HG03469 (cell line): ENCODE data around the gene ATP6V1G1.
"Not testable (repeated sequence)": the region's sequence is repeated elsewhere in the genome, so short reads cannot be mapped to it uniquely, and the experiment has no call there.

ENCODE experiments used
- ATAC-seq: cut with Tn5 transposase; IDR thresholded peaks from one replicate; pipeline ENCODE4 v1.9.1; 2021; ENCODE audit warnings: mild to moderate bottlenecking, moderate library complexity, moderate number of reproducible peaks; ENCODE audit not compliant: unreplicated experiment

Gene ATP6V1G1

GRCh38 chr9:114576779-114577178 lies 10.8 kb upstream of the ATP6V1G1 start:
- ATAC-seq: not testable (repeated sequence)

DNA sequence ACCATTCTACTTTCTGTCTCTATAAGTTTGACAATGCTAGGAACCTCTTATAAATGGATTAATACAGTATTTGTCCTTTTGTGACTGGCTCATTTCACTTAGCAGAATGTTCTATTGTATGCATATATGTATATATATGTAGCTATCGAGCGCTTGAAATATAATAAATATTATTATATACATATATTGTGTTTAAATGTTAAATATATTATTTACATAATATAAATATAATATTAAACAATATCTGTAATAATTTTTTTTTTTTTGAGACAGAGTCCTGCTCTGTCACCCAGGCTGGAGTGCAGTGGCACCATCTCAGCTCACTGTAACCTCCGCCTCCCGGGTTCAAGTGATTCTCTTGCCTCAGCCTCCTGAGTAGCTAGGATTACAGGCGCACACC lies 9.4 kb upstream of the ATP6V1G1 start:
- not testable (repeated sequence) for ATAC-seq

- no peak for ATAC-seq
Measured at GRCh38 chr9:114580609-114581193, 6.9 kb upstream of the ATP6V1G1 start.

DNA sequence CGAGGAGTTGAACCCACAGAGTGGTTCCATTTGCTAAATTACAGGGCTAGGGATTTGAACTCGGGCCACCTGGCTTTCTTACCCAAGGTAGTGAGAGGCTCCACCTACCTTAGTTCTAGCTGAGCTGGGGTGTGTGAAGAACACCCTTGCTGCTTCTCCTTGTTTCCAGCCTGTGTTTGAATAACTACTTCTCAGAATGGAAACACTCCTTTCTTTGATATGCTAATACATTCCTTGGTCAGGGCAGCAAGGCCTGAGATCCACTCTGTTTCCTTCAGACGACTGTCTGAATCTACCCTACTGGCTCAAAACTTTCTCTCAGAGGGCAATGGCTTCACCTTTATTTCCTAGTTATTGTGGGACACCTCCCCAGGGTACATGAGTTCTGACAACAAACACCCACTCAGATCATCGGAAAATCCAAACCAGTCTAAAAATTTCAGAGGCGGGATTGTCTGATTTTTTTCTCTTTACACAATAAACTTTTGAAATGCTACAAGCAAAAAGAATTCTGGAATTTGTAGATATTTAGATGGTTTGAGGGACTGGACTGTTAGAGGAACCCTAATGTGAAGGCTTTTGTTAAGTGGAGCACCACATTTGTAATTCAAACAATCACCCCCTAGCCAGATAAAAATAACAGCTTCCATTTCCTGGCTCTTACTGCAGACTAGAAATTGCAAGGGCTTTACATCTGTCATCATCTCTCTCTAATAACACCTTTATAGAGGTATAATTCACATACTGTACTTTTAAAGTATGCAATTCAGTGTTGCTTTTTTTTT lies 4.0 kb upstream of the ATP6V1G1 start:
- ATAC-seq: no peak

DNA sequence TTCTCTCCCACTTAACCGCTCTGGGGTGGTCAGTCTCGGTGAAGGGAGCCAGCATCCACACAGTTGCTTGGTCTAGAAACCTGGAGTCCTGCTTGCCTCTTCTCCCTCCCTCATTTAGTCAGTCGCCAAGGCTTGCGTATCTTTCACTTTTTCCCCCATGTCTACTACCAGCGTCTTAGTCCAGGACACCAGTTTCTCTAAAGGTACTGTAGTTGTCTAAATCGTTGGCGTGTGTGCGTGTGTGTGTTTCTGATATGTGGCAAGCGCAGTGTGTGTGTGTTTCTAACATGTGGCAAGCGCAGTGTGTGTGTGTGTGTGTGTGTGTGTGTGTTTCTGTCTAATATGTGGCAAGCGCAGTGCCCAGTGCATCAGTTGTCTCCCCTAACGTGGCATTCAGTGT lies 641 bp downstream of the ATP6V1G1 start:
- no peak for ATAC-seq

DNA sequence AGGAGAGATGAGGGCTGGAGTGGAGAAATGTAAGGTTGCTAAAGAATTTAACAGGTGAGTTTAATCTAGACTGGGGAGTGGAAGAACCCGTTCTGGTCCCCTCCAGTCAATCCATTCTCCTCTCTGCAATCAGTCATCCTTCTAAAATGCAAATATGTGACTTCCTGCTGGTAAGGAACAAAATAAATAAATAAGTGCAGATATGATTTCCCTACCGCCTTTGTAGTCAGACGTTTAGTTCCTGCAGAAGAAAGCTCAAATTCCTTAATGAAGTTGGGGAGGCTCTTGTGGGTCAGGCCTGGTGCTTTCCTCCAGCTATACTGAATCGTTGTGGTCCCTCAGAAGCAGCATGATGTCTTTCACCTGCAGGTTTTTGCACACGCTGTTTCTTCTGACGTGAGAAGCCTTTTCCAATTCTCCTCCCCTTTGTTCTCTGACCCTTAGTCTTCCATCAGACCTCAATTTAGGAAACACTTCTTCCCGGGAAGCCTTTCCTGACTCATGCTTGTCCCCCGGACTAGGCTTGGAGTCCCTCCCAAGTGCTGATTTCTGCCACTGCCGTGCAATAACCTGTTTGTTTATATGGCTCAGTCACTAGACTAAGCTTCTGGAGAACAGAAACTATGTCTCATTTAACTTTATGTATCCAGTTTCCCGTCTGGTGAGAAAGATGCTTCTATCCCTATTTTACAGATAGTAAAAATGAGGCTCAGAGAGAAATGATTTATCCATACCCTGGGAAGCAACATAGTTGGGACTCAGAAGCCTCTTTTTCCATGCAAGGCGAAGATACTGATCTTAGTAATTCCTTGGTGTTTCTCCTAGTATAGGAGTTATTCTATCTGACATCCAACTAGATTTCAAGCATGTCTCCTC lies 1.3 kb downstream of the ATP6V1G1 start:
- ATAC-seq: no peak

DNA sequence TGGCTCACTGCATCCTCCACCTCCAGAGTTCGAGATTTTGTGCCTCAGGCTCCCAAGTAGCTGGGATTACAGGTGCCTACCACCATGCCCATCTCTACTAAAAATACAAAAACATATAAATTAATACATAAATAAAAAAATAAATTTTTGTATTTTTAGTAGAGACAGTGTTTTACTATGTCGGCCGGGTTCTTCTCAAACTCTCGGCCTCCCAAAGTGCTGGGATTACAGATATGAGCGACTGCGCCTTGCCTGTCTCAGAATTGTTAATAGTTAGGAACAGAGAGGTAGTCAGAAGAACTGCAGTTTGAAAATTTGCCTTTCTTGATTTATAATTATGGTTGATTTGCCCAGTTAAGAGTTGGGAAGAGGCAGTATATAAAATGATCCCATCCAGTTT lies 2.8 kb downstream of the ATP6V1G1 start:
- ATAC-seq: no peak

DNA sequence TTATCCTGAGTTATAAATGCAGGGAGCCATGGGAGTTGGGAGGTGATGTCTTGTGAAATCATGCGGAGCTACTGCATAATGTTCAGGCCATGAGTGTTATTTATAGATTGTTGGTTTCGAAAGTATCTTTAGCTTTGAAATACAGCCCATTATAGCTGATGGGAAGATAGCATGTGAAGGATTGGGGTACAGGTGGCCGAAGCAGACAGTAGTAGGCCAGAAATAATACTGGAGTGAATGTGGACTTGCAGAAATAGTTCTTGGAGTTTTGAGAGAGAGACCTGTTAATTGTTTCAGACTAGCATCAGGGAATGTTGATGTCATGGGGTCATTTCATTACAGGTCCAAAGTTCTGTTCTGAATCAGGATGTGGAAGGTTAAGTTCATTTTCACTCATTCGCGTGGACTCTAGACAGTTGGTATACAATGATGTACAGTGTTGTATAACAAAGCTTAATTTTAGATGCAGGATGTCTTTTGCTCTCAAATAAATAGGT lies 3.8 kb downstream of the ATP6V1G1 start:
- no peak for ATAC-seq

DNA sequence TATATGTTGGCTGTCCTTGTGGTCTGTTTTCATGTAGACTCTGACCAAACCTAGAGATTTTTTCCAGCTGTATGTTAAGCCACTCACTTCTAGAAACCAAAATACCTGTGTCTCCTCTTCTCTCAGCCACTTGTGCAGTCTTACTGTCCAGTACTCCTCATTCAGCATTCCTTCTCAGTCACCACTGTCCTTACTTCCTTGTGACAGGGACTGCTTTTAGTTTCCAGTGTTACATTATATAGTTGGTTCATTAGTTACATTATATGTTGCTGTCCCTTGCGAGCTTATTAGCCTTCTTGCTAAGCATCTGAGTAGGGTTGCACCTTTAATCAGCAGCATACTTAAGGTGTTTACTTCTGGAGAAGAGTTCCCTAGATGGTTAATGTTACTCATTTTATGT lies 4.3 kb downstream of the ATP6V1G1 start:
- ATAC-seq: no peak

DNA sequence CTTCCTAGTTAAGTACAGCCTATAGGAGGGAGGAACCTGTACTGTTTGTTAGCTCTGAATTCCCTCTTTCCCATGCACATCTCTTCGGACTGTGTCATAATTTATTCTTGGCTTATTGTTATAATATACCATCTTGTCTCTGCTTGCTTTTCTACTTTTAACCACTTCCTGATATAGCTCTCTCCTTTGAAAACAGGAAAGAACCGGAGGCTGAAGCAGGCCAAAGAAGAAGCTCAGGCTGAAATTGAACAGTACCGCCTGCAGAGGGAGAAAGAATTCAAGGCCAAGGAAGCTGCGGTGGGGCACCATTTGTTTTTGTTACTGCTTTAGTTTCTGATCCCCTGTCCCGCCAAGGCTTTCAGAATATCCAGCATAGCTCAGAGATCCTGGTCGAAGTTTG lies 4.8 kb downstream of the ATP6V1G1 start:
- ATAC-seq: no peak

GRCh38 chr9:114594136-114594535 lies 6.6 kb downstream of the ATP6V1G1 start:
- ATAC-seq: no peak

DNA sequence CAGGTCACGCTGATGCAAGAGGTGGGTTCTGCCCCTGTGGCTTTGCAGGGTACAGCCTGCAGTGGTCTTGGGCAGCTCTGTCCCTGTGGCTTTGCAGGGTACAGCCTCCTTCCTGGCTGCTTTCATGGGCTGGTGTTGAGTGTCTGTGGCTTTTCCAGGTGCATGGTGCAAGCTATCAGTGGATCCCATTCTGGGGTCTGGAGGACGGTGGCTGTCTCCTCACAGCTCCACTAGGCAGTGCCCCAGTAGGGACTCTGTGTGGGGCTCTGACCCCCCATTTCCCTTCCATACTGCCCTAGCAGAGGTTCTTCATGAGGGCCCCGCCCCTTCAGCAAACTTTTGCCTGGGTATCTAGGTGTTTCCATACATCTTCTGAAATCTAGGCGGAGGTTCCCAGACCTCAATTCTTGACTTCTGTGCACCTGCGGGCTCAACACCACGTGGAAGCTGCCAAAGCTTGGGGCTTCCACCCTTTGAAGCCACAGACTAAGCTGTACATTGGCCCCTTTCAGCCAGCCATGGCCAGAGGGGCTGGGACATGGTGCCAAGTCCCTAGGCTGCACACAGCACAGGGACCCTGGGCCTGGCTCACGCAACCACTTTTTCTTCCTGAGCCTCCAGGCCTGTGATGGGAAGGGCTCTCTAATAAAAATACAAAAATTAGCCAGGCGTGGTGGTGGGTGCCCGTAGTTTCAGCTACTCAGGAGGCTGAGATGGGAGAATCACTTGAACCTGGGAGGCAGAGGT lies 13.1 kb downstream of the ATP6V1G1 start:
- ATAC-seq: not testable (repeated sequence)

DNA sequence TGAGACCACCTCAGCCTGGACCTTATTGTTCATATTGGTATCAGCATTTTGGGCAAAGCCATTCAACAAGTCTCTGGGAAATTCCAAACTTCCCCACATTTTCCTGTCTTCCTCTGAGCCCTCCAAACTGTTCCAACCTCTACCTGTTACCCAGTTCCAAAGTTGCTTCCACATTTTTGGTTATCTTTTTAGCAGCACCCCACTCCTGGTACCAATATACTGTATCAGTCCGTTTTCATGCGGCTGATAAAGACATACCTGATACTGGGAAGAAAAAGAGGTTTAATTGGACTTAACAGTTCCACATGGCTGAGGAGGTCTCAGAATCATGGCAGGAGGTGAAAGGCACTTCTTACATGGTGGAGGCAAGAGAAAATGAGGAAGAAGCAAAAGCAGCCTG lies 14.2 kb downstream of the ATP6V1G1 start:
- ATAC-seq: not testable (repeated sequence)

DNA sequence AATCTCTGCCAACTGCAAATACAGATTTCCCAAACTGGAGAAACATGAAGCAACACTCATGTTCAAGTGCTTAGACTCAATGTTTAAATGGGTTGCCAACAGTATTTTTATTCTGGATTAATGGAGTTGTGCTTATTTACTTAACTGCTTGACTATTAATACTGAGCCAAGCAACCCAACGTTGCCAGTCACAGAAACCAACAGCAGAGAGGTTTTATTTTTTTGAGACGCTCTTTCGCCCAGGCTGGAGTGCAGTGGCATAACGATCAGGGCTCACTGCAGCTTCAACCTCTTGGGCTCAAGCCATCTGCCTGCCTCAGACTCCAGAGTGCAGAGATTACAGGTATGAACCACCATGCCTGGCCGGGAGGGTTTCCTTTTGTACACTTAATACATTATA lies 15.1 kb downstream of the ATP6V1G1 start:
- ATAC-seq: no peak

DNA sequence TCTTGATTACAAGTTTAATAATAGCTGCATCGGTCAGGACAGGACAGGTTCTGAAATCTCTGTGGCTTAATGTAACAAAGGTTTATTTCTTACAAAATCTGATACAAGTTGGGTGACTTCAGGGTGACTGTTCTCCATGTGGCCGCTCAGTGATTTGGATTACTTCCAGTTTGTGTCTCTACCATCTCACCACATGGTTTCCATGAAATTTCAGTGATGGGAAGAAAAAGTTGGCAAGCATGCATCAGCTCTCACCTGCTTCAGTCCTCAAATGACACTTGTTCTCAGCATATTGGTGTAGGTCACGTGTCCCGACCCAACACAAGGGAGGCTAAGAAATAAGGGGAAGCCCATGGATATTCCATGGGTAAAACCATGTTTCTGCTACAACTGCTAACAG lies 15.7 kb downstream of the ATP6V1G1 start:
- no peak for ATAC-seq

DNA sequence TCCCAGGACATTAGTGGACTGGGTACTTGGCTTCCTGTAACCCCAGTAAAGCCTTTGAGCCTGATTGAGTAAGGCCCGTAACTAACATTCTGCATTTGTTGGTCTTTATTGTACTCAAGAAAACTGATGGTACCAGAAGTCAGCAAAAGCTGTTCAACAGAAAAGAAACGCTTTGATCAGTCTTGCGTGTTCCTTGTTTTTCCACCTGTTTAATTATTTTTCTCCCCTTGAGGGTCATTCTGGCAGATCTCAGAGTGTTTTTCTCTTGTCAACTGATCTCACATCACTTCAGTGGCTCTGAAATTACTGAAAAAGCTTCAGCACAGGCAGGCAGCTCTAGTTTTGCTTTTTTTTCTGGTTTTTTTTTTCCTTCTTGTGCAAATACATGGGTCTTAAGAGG lies 17.4 kb downstream of the ATP6V1G1 start:
- no peak for ATAC-seq

GRCh38 chr9:114606068-114606467 lies 18.5 kb downstream of the ATP6V1G1 start:
- no peak for ATAC-seq

GRCh38 chr9:114606597-114607207 lies 19.1 kb downstream of the ATP6V1G1 start:
- no peak for ATAC-seq

DNA sequence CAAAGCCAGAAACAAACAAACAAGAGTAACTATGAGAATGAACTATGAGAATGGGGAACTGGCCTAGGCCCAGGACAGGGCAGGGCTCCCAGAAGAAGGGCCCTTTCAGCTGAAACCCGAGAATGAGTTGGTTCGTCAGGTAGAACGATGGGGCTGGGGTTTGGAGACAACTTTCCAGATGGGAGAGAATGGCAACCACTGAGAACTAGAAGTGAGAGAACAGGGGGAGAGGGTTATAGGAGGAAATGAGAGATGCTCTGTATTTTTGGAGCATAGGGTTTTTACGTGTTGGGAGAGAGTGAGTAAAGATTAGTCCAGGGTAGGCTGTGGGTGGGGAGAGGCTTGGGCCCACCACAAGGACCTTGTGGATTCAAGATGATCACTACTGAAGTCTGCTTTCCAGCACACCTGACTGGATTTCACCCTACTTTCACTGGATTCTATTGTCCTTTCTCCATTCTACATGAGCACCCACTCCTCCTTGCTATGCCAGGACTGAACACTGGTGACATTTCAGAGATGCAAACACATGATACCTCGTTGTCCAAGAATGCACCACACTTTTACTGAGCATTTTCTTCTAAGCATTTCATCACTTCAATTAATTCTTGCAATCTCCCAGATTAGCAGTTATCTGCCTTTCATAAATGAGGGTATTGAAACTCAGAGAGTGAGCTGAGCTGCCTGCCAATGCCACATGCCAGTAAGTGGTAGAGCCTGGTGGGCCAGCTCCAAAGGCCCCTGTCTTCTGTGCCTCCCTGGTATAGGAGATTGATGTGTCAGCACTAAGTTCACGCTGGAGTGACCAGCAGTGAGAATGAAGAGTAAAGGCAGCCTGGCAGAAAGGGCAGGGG lies 20.3 kb downstream of the ATP6V1G1 start:
- ATAC-seq: no peak

DNA sequence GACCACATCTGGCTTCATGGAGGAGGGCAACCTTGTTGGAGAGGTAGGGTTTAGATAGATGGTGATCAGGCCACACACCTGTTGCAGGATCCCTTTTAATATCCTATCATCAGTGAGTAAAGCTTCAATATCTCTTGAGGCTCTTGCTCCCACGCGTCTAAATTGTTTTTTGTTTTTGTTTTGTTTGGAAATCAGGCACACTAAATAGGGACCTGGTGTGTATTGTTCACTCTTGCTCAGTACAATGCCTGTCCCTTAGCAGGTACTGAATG lies 20.9 kb downstream of the ATP6V1G1 start:
- ATAC-seq: no peak
